Measurements from ENCODE around the gene ADGRG3. TPM values are rescaled to one million over a fixed set of nuclear protein-coding genes. Genes with fewer than 3 reads are reported as not detected.

ADGRG3 gene
- total and polyA plus RNA-seq, 2 of the 13 experiments (the other 11 are each of a cell fraction or from before 2014, with no cell fraction given) = 2.7 to 11.8 TPM

- peak; percentile 28; the same call in 1 of the 2 replicates for TF ChIP-seq ZFP91 (CRISPR knock-in tag; IDR thresholded peaks at IDR 0.05; ENCODE audit: borderline replicate concordance)
- TF ChIP-seq ZNF280B (CRISPR knock-in tag; IDR thresholded peaks at IDR 0.05; ENCODE audit: borderline replicate concordance) = peak; percentile 55; the same call in 1 of the 2 replicates
- TF ChIP-seq ZNF44 (CRISPR knock-in tag; IDR thresholded peaks at IDR 0.05) = 0 out of 2 replicates have a peak, but pooled peaks have one; percentile 26
- TF ChIP-seq ZNF687 (CRISPR knock-in tag; IDR thresholded peaks at IDR 0.05) = peak; percentile 68; the same call in 1 of the 2 replicates
- peak; percentile 10; the same call in 1 of the 2 replicates for TF ChIP-seq ZNF574 (CRISPR knock-in tag; IDR thresholded peaks at IDR 0.05)
- no peak for TF ChIP-seq BRCA1 (CRISPR knock-in tag; IDR thresholded peaks at IDR 0.05)
- no peak for TF ChIP-seq SNAPC5 (CRISPR knock-in tag; IDR thresholded peaks at IDR 0.05; ENCODE audit: borderline replicate concordance)
- no peak for TF ChIP-seq ZFP41 (CRISPR knock-in tag; IDR thresholded peaks at IDR 0.05; ENCODE audit: borderline replicate concordance)
- TF ChIP-seq ZNF720 (CRISPR knock-in tag; IDR thresholded peaks at IDR 0.05) = 0 out of 2 replicates have a peak, but pooled peaks have one; percentile 16
Observed at GRCh38 chr16:57620335-57621231, 47.5 kb upstream of the ADGRG3 start (continued).

All from HepG2 (cell line).